Head of caudate nucleus (tissue), 42 donors: ENCODE results near the gene MTMR10.
A peak's percentile ranks its signal among the peaks of the same experiment; 100 is the strongest.

ENCODE experiments used
- DNase-seq, 42 donors: peaks; one replicate each; pipeline versions ENCODE4 v3.0.0 to v3.0.0-alpha.2; 2020 to 2021; ENCODE audit warnings: mixed read lengths in 7 of 42
- intact Hi-C: fragments of 100-400 bp; cut with DNase I; formaldehyde crosslinking; loops from one replicate; pipeline ENCODE4 v1.15.0; 2022

Gene MTMR10

GRCh38 chr15:30974112-30974511, 17.3 kb downstream of the MTMR10 start:
- no peak for DNase-seq
- intact Hi-C loops = no loop called here

- intact Hi-C loops = no loop called here
Observed at GRCh38 chr15:30973379-30973778, 18.0 kb downstream of the MTMR10 start.

GRCh38 chr15:30969724-30970123, 21.7 kb downstream of the MTMR10 start:
- intact Hi-C loops = no loop called here
- DNase-seq = no peak

More at GRCh38 chr15:30973379-30973778, 18.0 kb downstream of the MTMR10 start:
- DNase-seq = peak in 17 of 42 donors; percentile 13 to 71 (median 35)

DNA sequence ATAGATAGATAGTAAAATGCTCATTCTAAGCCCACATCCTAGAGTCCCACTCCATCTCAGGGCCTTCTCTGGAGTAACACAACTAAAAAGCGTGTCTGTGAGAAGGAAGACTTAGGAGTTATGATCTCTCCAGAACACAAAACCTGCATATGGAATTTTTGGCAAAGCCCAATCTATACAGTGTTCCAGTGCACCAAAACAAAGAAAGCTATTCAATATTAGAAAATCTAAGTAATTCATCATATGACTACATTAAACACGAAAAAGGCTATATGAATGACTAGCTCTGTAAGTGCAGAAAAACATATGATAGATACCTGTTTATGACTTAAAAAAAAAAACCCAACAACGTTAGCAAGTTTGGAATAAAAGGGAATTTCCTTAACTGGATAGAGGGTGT, 27.7 kb downstream of the MTMR10 start:
- intact Hi-C loops = no loop called here
- no peak for DNase-seq

GRCh38 chr15:30962659-30963058, 28.8 kb downstream of the MTMR10 start:
- intact Hi-C loops = no loop called here
- DNase-seq = no peak

DNA sequence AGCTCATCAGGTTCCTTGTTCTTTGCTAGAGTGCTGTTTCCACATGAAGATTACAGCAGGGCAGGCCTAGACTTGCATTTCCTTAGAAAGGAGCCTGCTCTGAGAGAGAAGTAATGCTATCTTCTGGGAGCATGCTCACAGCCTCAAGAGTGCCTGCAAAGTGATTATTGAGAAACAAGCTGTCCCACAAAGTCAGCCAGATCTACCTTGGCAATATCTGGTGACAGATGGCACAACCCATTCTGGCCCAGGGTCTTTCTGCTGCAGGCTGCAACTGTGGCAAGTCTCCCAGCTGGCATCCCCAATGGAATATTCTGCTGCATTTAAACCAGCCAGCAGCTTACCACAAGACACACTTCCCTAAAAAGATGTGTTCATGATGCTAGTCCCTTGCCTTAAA, 29.3 kb downstream of the MTMR10 start:
- intact Hi-C loops = no loop called here
- DNase-seq = no peak

GRCh38 chr15:30958219-30958618, 33.2 kb downstream of the MTMR10 start:
- DNase-seq = no peak
- intact Hi-C loops = no loop called here

DNA sequence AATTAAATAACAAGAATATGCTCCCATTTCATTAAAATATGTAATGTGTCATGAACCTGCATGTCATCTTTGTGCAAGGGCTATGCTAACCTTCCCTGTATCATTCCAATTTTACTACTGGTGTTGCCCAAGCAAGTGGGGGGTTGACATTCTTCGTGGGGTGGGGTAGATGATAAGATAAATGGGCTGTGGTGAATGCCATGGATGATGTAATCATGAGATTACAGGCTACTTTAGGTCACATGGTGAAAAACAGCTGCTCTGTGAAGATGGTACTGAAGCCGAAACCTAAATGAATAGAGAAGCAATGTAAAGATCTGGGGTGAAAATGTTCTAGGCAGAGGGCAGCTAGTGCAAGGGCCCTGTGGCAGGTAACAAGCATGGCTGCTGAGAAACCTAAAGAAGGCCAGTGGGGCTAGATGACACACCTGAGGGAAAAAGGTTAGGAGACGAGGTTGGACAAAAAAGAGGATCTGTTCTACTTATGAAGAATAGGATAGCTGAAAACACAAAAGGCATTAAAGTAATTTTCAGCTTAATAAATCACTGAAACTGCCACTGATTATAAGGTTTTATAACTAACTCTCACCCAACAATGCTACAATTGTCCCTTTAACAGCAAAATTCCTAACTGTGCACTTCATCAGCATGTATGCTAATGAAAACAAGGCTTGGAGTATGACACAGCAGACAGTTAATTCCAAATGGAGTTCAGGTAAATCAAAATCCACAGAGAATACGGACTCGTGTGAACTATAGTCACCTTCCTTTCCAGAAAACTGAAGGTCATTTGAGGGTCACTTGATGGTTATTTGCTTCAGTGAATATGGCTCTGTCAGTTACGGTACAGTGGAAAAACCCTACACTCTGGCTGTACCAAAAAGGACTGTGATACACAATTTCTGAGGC, 35.0 kb downstream of the MTMR10 start:
- no peak for DNase-seq
- intact Hi-C loops = no loop called here

- intact Hi-C loops = no loop called here
- DNase-seq = no peak
Observed at GRCh38 chr15:30954674-30955073, 36.8 kb downstream of the MTMR10 start.

GRCh38 chr15:30953731-30954378, 37.6 kb downstream of the MTMR10 start:
- no peak for DNase-seq
- intact Hi-C loops = no loop called here

- no peak for DNase-seq
- intact Hi-C loops = no loop called here
Observed at GRCh38 chr15:30953183-30953582, 38.2 kb downstream of the MTMR10 start.

DNA sequence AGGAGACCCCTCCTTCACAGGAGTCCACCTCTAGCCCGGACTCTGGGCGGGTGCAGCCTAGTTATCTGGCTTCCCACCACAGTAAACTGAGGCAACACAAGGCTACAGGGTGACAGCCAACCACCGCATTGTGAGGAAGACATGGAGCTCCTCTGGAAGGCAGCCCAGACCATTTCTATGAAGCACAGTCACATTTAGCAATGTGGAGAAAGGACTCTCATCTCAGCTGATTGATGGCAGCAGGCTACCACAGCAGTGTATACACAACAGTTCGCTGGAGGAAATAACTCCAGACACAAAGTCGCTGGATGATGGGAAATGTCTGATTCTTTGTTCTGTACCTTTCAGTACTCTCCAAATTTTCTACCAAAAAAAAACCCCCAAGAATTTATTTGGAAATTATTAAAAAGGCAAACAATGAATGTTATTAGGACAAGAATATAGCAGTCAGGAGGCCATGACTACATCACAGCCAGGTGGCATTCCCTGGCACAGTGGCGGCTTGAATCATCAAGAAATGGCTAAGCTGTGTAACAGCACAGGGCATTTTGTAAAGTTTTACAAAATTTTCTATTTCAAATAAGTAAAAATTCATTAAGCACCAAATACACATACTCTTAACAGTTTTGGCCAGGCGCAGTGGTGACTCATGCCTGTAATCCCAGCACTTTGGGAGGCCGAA, 47.6 kb downstream of the MTMR10 start:
- DNase-seq = peak in 4 of 42 donors; percentile 18 to 52 (median 24)
- intact Hi-C loops = no loop called here

DNA sequence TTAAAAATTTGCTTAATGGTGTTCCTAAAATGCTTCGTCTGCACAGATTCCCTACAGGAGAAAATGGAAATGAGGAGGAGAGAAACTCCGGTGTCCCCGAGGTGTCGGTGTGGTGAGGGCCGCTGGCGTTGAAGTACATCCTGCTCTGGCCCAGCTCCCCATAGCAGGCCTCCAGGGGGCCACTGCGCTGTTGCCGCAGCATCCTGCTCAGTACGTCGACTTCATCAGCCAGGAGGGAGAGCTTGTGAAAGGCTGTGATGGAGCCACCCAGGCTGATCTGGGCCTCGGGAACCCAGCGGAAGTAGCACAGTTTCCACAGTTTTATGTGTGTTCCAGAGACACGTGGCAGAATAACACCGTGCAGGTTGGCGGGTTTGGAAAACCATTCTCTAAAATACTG, 49.9 kb downstream of the MTMR10 start:
- DNase-seq = no peak
- intact Hi-C loops = no loop called here

- intact Hi-C loops = no loop called here
- DNase-seq = no peak
Observed at GRCh38 chr15:30940359-30940758, 51.1 kb downstream of the MTMR10 start.

DNA sequence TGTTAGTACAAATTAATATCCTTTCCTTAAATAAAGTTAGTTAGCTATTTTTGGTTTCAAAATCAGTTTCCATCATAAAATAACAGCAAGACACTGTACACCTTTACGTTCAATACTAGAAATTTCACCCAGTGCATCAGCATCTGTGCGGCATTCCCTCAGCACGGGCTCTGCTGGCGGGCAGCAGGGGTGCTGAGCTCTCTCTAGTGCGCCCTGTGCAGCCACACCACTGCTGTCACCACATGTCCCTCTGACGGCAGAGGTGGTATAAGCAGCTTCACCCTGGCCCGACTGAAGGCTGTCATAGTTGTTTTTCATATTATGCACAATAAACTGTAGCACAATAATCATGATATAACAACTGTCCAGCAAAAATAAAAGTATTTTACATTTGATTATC, 52.3 kb downstream of the MTMR10 start:
- intact Hi-C loops = no loop called here
- DNase-seq = no peak

GRCh38 chr15:30933293-30933692, 58.1 kb downstream of the MTMR10 start:
- DNase-seq = no peak
- intact Hi-C loops = no loop called here

DNA sequence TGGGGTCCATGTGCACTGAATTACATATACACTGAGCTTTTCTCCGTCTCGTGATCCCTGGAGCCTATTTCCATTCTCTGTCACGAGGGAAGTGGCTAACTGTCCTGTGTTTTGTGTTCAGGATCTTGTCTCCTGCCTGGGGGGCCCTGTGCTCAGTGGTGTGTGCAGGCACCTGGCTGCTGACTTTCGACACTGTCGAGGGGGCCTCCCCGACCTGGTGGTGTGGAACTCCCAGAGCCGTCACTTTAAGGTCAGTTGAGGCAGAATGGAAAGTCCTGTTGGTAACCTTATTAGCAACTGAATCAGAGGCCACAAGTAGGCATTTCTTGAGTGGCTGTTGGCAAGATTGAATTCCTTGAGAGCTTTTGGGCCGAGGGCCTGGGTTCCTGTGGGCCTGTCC, 61.0 kb downstream of the MTMR10 start:
- intact Hi-C loops = no loop called here
- DNase-seq = no peak

GRCh38 chr15:30929982-30930381, 61.4 kb downstream of the MTMR10 start:
- DNase-seq = no peak
- intact Hi-C loops = no loop called here

DNA sequence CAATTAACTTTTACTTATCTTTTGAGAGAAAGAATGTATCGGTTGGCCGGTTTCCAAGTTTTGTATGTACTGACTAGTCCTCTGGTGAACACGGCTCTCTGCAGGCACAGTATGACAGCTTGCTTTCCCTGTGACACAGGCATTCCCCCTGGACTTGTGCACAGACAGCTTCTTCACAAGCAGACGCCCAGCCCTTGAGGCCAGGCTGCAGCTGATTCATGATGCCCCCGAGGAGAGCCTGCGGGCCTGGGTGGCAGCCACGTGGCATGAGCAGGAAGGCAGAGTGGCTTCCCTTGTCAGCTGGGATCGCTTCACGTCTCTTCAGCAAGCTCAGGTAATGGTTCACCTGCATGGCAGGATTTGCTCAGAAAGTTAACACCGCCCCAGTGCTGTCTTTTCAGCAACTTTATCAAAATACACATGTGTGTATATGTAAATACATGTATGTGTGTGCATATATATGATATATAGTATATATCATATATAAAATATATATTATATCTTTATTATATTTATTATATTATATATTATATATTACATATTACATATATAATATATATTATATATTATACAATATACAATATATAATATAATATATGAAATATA, 62.3 kb downstream of the MTMR10 start:
- no peak for DNase-seq
- intact Hi-C loops = no loop called here

DNA sequence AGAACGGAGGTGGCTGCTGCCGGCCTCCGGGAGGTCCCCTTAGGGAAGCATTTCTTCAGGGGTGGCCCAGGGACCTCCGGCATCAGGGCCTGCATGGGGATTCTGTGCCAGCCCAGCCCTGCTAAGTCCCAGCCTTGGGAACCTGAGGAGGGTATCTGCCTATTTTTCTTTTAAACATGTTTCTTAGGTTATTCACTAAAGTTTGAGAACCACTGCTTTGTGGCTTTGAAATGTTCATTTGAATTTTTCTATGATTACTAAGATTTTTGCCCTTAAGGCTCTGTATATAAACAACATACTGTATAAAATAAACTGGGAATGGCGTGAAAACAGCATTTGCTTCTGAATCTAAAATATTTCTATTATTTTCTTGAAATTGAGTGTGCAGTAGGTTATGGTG, 63.4 kb downstream of the MTMR10 start:
- intact Hi-C loops = no loop called here
- DNase-seq = no peak
